Prostate gland (tissue), 2 donors: Measurements from ENCODE around the gene SEC11A. TPM values are rescaled to one million over a fixed set of nuclear protein-coding genes. Genes with fewer than 3 reads are reported as not detected.

ENCODE experiments used
- DNase-seq: peaks from one replicate; pipeline ENCODE4 v3.0.0-alpha.2; 2019; ENCODE audit warnings: low spot score
- H3K27ac ChIP-seq, 2 donors: fragments of 200-600 bp; sonication (generic); 2 replicates each; pipeline ENCODE4 v1.5.1; 2017 to 2019
- H3K27me3 ChIP-seq: fragments of 200-600 bp; sonication (generic); replicated peaks from 2 replicates; pipeline ENCODE4 v1.5.1; 2019; ENCODE audit not compliant: insufficient read depth
- H3K36me3 ChIP-seq, 2 donors: fragments of 200-600 bp; sonication (generic); 1 replicate in 1 of 2; 2 replicates in 1 of 2; pipeline versions ENCODE4 v1.5.1 to v1.8.1; 2017 to 2019
- H3K4me1 ChIP-seq: fragments of 200-600 bp; sonication (generic); replicated peaks from 2 replicates; pipeline ENCODE4 v1.5.1; 2019
- H3K4me3 ChIP-seq, 2 donors: fragments of 200-600 bp; sonication (generic); 2 replicates each; pipeline ENCODE4 v1.5.1; 2017 to 2019
- H3K9me3 ChIP-seq: fragments of 200-600 bp; sonication (generic); 2 replicates; pipeline ENCODE4 v1.5.1; 2017
- CTCF ChIP-seq, 4 experiments: fragments of 200-600 bp in 2 of 4; fragments of 450-650 bp in 2 of 4; sonication (generic) in 2 of 4; IDR thresholded peaks; 1 replicate in 3 of 4; 2 replicates in 1 of 4; pipeline ENCODE4 v1.5.1; 2016 to 2019; ENCODE audit warnings: antibody characterized with exemption in 4 of 4, mild to moderate bottlenecking in 2 of 4, moderate library complexity in 2 of 4
- POLR2A ChIP-seq: fragments of 450-650 bp; IDR thresholded peaks from one replicate; pipeline ENCODE4 v1.6.1; 2016; ENCODE audit warnings: antibody characterized with exemption, mild to moderate bottlenecking
- POLR2AphosphoS5 ChIP-seq: sonication (generic); formaldehyde crosslinking; IDR thresholded peaks from one replicate; pipeline ENCODE4 v1.6.1; 2017; ENCODE audit warnings: antibody characterized with exemption
- WGBS: methylation state at CpG from one replicate; pipeline ENCODE4 v1.1.5; 2018; 5-methylcytosine and 5-hydroxymethylcytosine counted together
- intact Hi-C: fragments of 100-400 bp; cut with DNase I; formaldehyde crosslinking; loops from one replicate; pipeline ENCODE4 v1.14.2; 2022
- total RNA-seq, 2 donors: library from RNA; depleted of rRNA; stranded (reverse); fragments of >200 nt; gene quantifications; one replicate each; pipeline ENCODE4 v1.1.0, GENCODE V29; 2016

The SEC11A gene
- total RNA-seq, 2 donors from 2014 or later: 91.2 to 115 TPM

DNA sequence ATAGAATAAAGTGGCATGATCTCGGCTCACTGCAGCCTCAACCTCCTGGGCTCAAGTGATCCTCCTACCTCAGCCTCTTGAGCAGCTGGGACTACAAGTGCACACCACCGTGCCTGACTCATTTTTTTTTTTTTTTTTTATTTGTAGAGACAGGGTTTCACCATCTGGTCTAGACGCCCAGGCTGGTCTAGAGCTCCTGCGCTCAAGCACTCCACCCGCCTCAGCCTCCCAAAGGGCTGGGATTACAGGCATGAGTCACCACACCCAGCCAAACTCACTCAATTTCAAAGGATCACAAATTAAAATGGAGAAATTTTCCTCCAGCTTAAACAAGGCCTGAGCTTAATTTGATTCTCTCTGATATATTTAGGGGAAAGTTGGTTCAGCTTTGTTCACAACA lies 30.6 kb downstream of the SEC11A start:
- no peak for DNase-seq
- 87% methylated on average over 5 of the region's 5 CpGs for WGBS
- no peaks in the 10 kb centered on the region for H3K9me3 ChIP-seq
- no peaks in the 10 kb centered on the region for H3K27me3 ChIP-seq
- H3K4me1 ChIP-seq: no peaks in the 10 kb centered on the region
- peaks cover 0 to 4% of the 10 kb centered on the region in 2 donors for H3K36me3 ChIP-seq
- no peak overlapping the region for H3K4me3 ChIP-seq
- intact Hi-C loops: no loop called here
- H3K27ac ChIP-seq: no peak overlapping the region
- no peak for TF ChIP-seq POLR2AphosphoS5
- TF ChIP-seq CTCF (IDR thresholded peaks at IDR 0.05): no peak
- TF ChIP-seq POLR2A: no peak

DNA sequence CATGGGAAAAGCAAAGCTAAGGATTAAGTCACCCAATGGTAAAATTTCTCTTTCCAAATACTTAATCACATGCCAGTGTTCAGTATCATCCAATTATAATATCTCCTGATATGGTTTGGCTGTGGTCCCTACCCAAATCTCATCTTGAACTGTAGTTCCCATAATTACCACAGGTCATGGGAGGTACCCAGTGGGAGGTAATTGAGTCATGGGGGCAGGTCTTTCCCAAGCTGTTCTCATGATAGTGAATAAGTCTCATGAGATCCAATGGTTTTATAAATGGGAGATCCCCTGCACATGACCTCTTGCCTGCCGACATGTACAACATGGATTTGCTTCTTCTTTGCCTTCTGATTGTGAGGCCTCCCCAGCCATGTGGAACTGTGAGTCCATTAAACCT lies 31.8 kb downstream of the SEC11A start:
- no peak overlapping the region for H3K4me3 ChIP-seq
- H3K9me3 ChIP-seq: no peaks in the 10 kb centered on the region
- WGBS: 67% methylated on average over 1 of the region's 1 CpG
- TF ChIP-seq POLR2AphosphoS5: no peak
- TF ChIP-seq POLR2A: no peak
- TF ChIP-seq CTCF (IDR thresholded peaks at IDR 0.05): no peak
- no peak for DNase-seq
- H3K27me3 ChIP-seq: no peaks in the 10 kb centered on the region
- no peaks in the 10 kb centered on the region for H3K4me1 ChIP-seq
- peaks cover 0 to 4% of the 10 kb centered on the region in 2 donors for H3K36me3 ChIP-seq
- no peak overlapping the region for H3K27ac ChIP-seq
- intact Hi-C loops: no loop called here

GRCh38 chr15:84681831-84682230 lies 34.1 kb downstream of the SEC11A start:
- WGBS: 95% methylated on average over 3 of the region's 3 CpGs
- no peak for TF ChIP-seq POLR2A
- no peak for TF ChIP-seq POLR2AphosphoS5
- TF ChIP-seq CTCF (IDR thresholded peaks at IDR 0.05): no peak
- Histone ChIP-seq H3K27me3 (no peaks in the 10 kb centered on the region), H3K27ac (no peak overlapping the region), H3K9me3 (no peaks in the 10 kb centered on the region), H3K36me3 (peaks cover 0 to 4% of the 10 kb centered on the region in 2 donors), H3K4me3 (no peak overlapping the region), H3K4me1 (no peaks in the 10 kb centered on the region)
- no peak for DNase-seq
- intact Hi-C loops: no loop called here

- Histone ChIP-seq H3K27me3 (no peaks in the 10 kb centered on the region), H3K36me3 (no peaks in the 10 kb centered on the region), H3K9me3 (no peaks in the 10 kb centered on the region), H3K27ac (no peak overlapping the region), H3K4me3 (no peak overlapping the region), H3K4me1 (no peaks in the 10 kb centered on the region)
- no peak for DNase-seq
- no peak for TF ChIP-seq CTCF (IDR thresholded peaks at IDR 0.05)
- TF ChIP-seq POLR2AphosphoS5: no peak
- TF ChIP-seq POLR2A: no peak
- intact Hi-C loops: no loop called here
Measured at GRCh38 chr15:84671211-84671610, 44.7 kb downstream of the SEC11A start.

DNA sequence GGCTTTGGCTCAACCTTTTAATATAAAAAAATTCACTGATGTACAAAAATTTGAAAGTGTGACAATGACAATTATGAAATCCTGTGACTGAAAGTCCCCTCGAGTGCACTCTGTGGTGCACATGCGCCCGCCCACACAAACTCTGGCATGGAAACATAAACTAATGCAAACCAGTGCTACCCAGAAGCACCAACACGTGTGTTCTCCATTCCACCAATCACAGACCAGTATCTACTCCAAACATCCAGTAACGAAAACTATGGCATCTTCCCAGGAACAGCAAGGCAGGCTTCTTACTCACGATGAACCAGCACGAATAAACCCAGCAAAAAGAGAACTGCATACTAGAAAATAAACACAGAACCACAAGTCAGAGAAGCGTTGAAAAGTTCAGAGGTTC lies 46.2 kb downstream of the SEC11A start:
- 88% methylated on average over 8 of the region's 8 CpGs for WGBS

More for the DNA sequence above, 46.2 kb downstream of the SEC11A start:
- intact Hi-C loops: no loop called here
- TF ChIP-seq POLR2AphosphoS5: no peak
- TF ChIP-seq CTCF (IDR thresholded peaks at IDR 0.05): no peak
- TF ChIP-seq POLR2A: no peak
- Histone ChIP-seq H3K27ac (no peak overlapping the region), H3K27me3 (no peaks in the 10 kb centered on the region), H3K9me3 (no peaks in the 10 kb centered on the region), H3K4me1 (no peaks in the 10 kb centered on the region), H3K4me3 (no peak overlapping the region), H3K36me3 (no peaks in the 10 kb centered on the region)
- no peak for DNase-seq
